ENCODE measurements around the gene MPST.

GRCh38 chr22:37024339-37025157 is 5.0 kb downstream of the MPST start:
- TF ChIP-seq POLR2AphosphoS5 (IDR thresholded peaks at IDR 0.05; ENCODE audit: borderline replicate concordance, low read depth, low read length) (no peak), EZH2 (IDR thresholded peaks at IDR 0.05) (no peak)

All from SK-N-MC (cell line).